Measurements from ENCODE around the gene ALOX15B. TPM values are rescaled to one million over a fixed set of nuclear protein-coding genes. Genes with fewer than 3 reads are reported as not detected.

ALOX15B gene
- total and polyA plus RNA-seq, 10 of the 15 experiments (the other 5 are each of a cell fraction or from before 2014, with no cell fraction given), result 0.01 TPM; not detected in 9

DNA sequence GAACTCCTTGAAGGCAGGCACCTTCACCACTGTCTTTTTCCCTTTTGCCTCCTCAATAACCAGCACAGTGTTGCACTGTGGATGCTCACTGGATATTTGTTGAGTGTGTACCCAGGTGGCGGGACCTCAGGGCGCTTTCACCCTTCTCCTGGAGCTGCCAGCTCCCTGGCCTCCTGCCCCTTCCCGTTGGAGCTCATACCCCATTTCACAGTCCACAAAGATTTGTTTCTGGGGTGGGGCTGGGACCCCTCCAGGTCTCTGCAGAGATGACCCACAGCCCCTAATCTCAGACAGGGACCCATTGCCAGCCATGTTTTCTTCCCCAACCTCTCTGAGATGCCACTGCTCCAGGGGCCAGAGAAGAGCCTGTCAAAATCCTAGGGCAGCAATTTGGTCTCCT lies 36.2 kb downstream of the ALOX15B start:
- Histone ChIP-seq H3K79me2 (ENCODE audit: control insufficient read depth, insufficient read depth, low read length) (no peaks in the 10 kb centered on the region), H3K36me3 (ENCODE audit: control insufficient read depth in 2 of 2, insufficient read depth in 2 of 2, low read length in 1 of 2) (no peaks in the 10 kb centered on the region), H3K4me3 (no peak overlapping the region), H3K9me3 (replicated peaks; ENCODE audit: control insufficient read depth, insufficient read depth, low read length) (no peaks in the 10 kb centered on the region), H2AFZ (ENCODE audit: control insufficient read depth, low read depth, low read length) (no peak overlapping the region), H3K9ac (ENCODE audit: control insufficient read depth, insufficient read depth, low read length) (no peak overlapping the region), H4K20me1 (ENCODE audit: control insufficient read depth, insufficient read depth) (no peaks in the 10 kb centered on the region), H3K27me3 (replicated peaks in 1 of 2; ENCODE audit: control insufficient read depth in 2 of 2, insufficient read depth in 2 of 2, low read length in 1 of 2) (peaks cover 10 to 20% of the 10 kb centered on the region in 2 experiments), H3K27ac (ENCODE audit: control insufficient read depth, insufficient read depth) (no peak overlapping the region), H3K4me1 (ENCODE audit: control insufficient read depth, insufficient read depth, low read length) (peaks cover 4% of the 10 kb centered on the region; the same call in 1 of the 2 replicates), H3K4me2 (ENCODE audit: control insufficient read depth, insufficient read depth) (no peak overlapping the region)
- WGBS (ENCODE audit: insufficient coverage, insufficient replicate concordance, low lambda C conversion rate, missing lambda C conversion rate), result 60% methylated on average over 3 of the region's 3 CpGs
- ChIA-PET CTCF (interaction anchor here (0.6 to 9.4 kb wide), 17 partner anchors 8 to 338 kb away, joined by 3 to 159 read pairs (median 8); partner anchors contain the start of gene ALOXE3), SMC1A (ENCODE audit: uncharacterized antibody, unreplicated experiment) (interaction anchor here (1.3 to 4.7 kb wide), 5 partner anchors 14 to 226 kb away, joined by 3 to 37 read pairs (median 7); partner anchors contain the start of gene ALOXE3), RAD21 (ENCODE audit: unreplicated experiment) (interaction anchor here (2.1 to 3.0 kb wide), 4 partner anchors 15 to 44 kb away, joined by 8 to 25 read pairs (median 16); partner anchors contain the start of gene ALOXE3), POLR2A (interaction anchor here (0.6 to 1.0 kb wide), 2 partner anchors 13 to 104 kb away, joined by 3 read pairs; no protein-coding TSS in a partner anchor)
- in situ Hi-C loops (cut with MboI) (loop anchor here (5.0 to 10.0 kb wide), 2 partner anchors 37 to 670 kb away; partner anchors contain the start of gene CCDC42), intact Hi-C loops (cut with micrococcal nuclease; ENCODE audit: unreplicated experiment) (loop anchor here (10.0 kb wide), 1 partner anchor 670 kb away; the partner anchor contains the start of gene CCDC42)
- FAIRE-seq, result no peak
- no peak for ATAC-seq
- BruUV-seq (replicated peaks), result no TSS peak
- TF ChIP-seq SMAD1 (IDR thresholded peaks at IDR 0.05; ENCODE audit: low read depth, partially characterized antibody), result no peak
- TF ChIP-seq, protein P1, sequence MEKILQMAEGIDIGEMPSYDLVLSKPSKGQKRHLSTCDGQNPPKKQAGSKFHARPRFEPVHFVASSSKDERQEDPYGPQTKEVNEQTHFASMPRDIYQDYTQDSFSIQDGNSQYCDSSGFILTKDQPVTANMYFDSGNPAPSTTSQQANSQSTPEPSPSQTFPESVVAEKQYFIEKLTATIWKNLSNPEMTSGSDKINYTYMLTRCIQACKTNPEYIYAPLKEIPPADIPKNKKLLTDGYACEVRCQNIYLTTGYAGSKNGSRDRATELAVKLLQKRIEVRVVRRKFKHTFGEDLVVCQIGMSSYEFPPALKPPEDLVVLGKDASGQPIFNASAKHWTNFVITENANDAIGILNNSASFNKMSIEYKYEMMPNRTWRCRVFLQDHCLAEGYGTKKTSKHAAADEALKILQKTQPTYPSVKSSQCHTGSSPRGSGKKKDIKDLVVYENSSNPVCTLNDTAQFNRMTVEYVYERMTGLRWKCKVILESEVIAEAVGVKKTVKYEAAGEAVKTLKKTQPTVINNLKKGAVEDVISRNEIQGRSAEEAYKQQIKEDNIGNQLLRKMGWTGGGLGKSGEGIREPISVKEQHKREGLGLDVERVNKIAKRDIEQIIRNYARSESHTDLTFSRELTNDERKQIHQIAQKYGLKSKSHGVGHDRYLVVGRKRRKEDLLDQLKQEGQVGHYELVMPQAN (conservative IDR thresholded peaks at IDR 0.05), result no peak
- DNase-seq (ENCODE audit: low read depth, low spot score), result no peak
